NK-92 (cell line): ENCODE data around the gene PLXNA1.

Experiments used
- DNase-seq: peaks from one replicate; lab custom pipeline; 2025; ENCODE audit not compliant: unreplicated experiment; lab: John Stamatoyannopoulos, UW

The PLXNA1 gene

GRCh38 chr3:126982471-126983175, at the start of gene PLXNA1:
PLXNA1 (plus strand) TSS chr3:126983115; CDS start chr3:126988594, 5,479 bp downstream.
- DNase-seq = no peak

- DNase-seq = no peak
Measured at GRCh38 chr3:126934031-126934531, 48.8 kb upstream of the PLXNA1 start.

GRCh38 chr3:126934991-126935390, 47.9 kb upstream of the PLXNA1 start:
- no peak for DNase-seq

GRCh38 chr3:126935756-126936509, 47.0 kb upstream of the PLXNA1 start:
- DNase-seq = no peak

GRCh38 chr3:126936853-126937425, 46.0 kb upstream of the PLXNA1 start:
- no peak for DNase-seq

- no peak for DNase-seq
Measured at GRCh38 chr3:126937533-126937932, 45.4 kb upstream of the PLXNA1 start.

GRCh38 chr3:126937973-126938372, 44.9 kb upstream of the PLXNA1 start:
- DNase-seq = no peak

- DNase-seq = no peak
Measured at GRCh38 chr3:126938520-126939337, 44.2 kb upstream of the PLXNA1 start.

GRCh38 chr3:126939338-126939718, 43.6 kb upstream of the PLXNA1 start:
- no peak for DNase-seq

GRCh38 chr3:126939733-126940132, 43.2 kb upstream of the PLXNA1 start:
- no peak for DNase-seq

GRCh38 chr3:126941721-126942270, 41.1 kb upstream of the PLXNA1 start:
- no peak for DNase-seq

GRCh38 chr3:126944089-126944965, 38.6 kb upstream of the PLXNA1 start:
- no peak for DNase-seq

GRCh38 chr3:126945171-126945721, 37.7 kb upstream of the PLXNA1 start:
- no peak for DNase-seq

- no peak for DNase-seq
Measured at GRCh38 chr3:126945891-126946290, 37.0 kb upstream of the PLXNA1 start.

GRCh38 chr3:126946405-126946804, 36.5 kb upstream of the PLXNA1 start:
- DNase-seq = no peak

- DNase-seq = no peak
Measured at GRCh38 chr3:126947429-126947828, 35.5 kb upstream of the PLXNA1 start.

- DNase-seq = no peak
Measured at GRCh38 chr3:126948980-126949535, 33.9 kb upstream of the PLXNA1 start.

- no peak for DNase-seq
Measured at GRCh38 chr3:126951561-126951960, 31.4 kb upstream of the PLXNA1 start.

- no peak for DNase-seq
Measured at GRCh38 chr3:126952261-126952982, 30.5 kb upstream of the PLXNA1 start.
